Measurements from ENCODE around the gene PHACTR1. TPM values are rescaled to one million over a fixed set of nuclear protein-coding genes. Genes with fewer than 3 reads are reported as not detected.

Gene PHACTR1
- total and polyA plus RNA-seq, 4 donors: 0.31 to 1.5 (median 0.79) TPM

GRCh38 chr6:13116155-13116554 lies 399.6 kb downstream of the PHACTR1 start:
- WGBS: 58% methylated on average over 1 of the region's 1 CpG
- Histone ChIP-seq H3K9ac (ENCODE audit: low read depth in 1 of 2, low read length in 2 of 2) (no peak overlapping the region), H3K4me3 (ENCODE audit: low read depth in 1 of 3, low read length in 3 of 3) (no peak overlapping the region), H3K36me3 (ENCODE audit: control insufficient read depth in 4 of 4, insufficient read depth in 3 of 4, low read depth in 1 of 4, low read length in 3 of 4) (no peaks in the 10 kb centered on the region), H3K27me3 (ENCODE audit: control insufficient read depth in 4 of 4, insufficient read depth in 4 of 4, low read length in 3 of 4) (peaks cover 0 to 8% (median 0%) of the 10 kb centered on the region in 4 donors), H3K27ac (ENCODE audit: low read depth in 1 of 2, low read length in 2 of 2) (no peak overlapping the region), H3K4me1 (ENCODE audit: control insufficient read depth in 4 of 4, insufficient read depth in 4 of 4, low read length in 3 of 4) (no peaks in the 10 kb centered on the region), H3K9me3 (ENCODE audit: control insufficient read depth in 4 of 4, low read length in 3 of 4) (peaks cover 0 to 3% (median 0%) of the 10 kb centered on the region in 4 donors)
- TF ChIP-seq, protein P1, sequence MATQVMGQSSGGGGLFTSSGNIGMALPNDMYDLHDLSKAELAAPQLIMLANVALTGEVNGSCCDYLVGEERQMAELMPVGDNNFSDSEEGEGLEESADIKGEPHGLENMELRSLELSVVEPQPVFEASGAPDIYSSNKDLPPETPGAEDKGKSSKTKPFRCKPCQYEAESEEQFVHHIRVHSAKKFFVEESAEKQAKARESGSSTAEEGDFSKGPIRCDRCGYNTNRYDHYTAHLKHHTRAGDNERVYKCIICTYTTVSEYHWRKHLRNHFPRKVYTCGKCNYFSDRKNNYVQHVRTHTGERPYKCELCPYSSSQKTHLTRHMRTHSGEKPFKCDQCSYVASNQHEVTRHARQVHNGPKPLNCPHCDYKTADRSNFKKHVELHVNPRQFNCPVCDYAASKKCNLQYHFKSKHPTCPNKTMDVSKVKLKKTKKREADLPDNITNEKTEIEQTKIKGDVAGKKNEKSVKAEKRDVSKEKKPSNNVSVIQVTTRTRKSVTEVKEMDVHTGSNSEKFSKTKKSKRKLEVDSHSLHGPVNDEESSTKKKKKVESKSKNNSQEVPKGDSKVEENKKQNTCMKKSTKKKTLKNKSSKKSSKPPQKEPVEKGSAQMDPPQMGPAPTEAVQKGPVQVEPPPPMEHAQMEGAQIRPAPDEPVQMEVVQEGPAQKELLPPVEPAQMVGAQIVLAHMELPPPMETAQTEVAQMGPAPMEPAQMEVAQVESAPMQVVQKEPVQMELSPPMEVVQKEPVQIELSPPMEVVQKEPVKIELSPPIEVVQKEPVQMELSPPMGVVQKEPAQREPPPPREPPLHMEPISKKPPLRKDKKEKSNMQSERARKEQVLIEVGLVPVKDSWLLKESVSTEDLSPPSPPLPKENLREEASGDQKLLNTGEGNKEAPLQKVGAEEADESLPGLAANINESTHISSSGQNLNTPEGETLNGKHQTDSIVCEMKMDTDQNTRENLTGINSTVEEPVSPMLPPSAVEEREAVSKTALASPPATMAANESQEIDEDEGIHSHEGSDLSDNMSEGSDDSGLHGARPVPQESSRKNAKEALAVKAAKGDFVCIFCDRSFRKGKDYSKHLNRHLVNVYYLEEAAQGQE (IDR thresholded peaks at IDR 0.05): no peak
- TF ChIP-seq ATF3 (IDR thresholded peaks at IDR 0.05) (no peak), RAD21 (IDR thresholded peaks at IDR 0.05) (no peak), TAF1 (conservative IDR thresholded peaks at IDR 0.05) (no peak), RXRA (IDR thresholded peaks at IDR 0.05) (no peak), JUND (IDR thresholded peaks at IDR 0.05) (no peak)
- no peak for DNase-seq (ENCODE audit: low spot score)

DNA sequence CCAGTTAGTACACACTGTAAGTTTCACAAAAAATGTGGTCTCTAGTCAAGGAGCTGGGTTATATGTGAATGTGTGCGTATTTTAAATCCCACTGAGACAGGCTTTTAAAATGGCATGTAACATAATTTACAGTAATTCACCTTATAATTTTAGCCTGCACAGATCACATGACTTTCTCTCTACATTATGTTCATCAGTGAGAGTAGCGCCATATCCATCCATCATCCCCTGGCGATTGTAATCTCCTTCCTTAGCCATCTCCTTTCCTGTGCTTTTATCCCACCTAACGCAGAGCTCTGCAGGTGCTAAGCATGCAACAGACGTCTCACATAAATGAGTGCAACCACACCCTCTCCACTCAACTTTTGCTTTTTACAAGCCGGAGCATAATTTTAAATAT lies 401.0 kb downstream of the PHACTR1 start:
- no peaks in the 10 kb centered on the region for H3K36me3 ChIP-seq (ENCODE audit: control insufficient read depth in 4 of 4, insufficient read depth in 3 of 4, low read depth in 1 of 4, low read length in 3 of 4)
- H3K9ac ChIP-seq (ENCODE audit: low read depth in 1 of 2, low read length in 2 of 2): no peak overlapping the region
- no peak for DNase-seq (ENCODE audit: low spot score)
- peaks cover 0 to 8% (median 0%) of the 10 kb centered on the region in 4 donors for H3K27me3 ChIP-seq (ENCODE audit: control insufficient read depth in 4 of 4, insufficient read depth in 4 of 4, low read length in 3 of 4)
- H3K27ac ChIP-seq (ENCODE audit: low read depth in 1 of 2, low read length in 2 of 2): no peak overlapping the region
- 65% methylated on average over 6 of the region's 6 CpGs for WGBS
- no peaks in the 10 kb centered on the region for H3K9me3 ChIP-seq (ENCODE audit: control insufficient read depth in 4 of 4, low read length in 3 of 4)
- TF ChIP-seq FOXA1 (IDR thresholded peaks at IDR 0.05) (no peak), HNF4A (conservative IDR thresholded peaks at IDR 0.05) (no peak), YY1 (IDR thresholded peaks at IDR 0.05) (no peak), TAF1 (conservative IDR thresholded peaks at IDR 0.05) (no peak), ATF3 (IDR thresholded peaks at IDR 0.05) (no peak), GABPA (IDR thresholded peaks at IDR 0.05 in 1 of 2, conservative IDR thresholded peaks at IDR 0.05 in 1 of 2) (no peak)
- no peak overlapping the region for H3K4me3 ChIP-seq (ENCODE audit: low read depth in 1 of 3, low read length in 3 of 3)
- H3K4me1 ChIP-seq (ENCODE audit: control insufficient read depth in 4 of 4, insufficient read depth in 4 of 4, low read length in 3 of 4): no peaks in the 10 kb centered on the region

DNA sequence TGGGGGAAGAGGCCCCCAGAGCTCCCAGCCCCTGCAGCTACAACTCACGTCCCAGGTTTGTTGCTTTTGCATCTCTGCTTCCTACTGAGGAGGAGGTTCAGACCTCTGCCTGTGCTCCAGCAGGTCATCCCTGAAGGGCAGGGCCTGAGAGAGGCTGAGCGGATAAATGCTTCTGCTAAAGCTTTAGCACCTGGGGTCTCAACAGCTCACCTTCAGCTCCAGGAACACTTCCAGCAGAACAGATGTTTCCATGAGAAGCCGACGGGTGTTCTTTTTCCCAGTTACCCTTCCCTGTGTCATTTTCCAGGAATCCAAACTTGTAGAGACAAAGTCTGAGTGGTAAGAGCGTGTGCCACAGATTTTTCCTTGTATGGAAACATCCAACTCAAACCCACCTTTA lies 403.0 kb downstream of the PHACTR1 start:
- no peak overlapping the region for H3K4me3 ChIP-seq (ENCODE audit: low read depth in 1 of 3, low read length in 3 of 3)
- DNase-seq (ENCODE audit: low spot score): no peak
- H3K9me3 ChIP-seq (ENCODE audit: control insufficient read depth in 4 of 4, low read length in 3 of 4): no peaks in the 10 kb centered on the region
- 84% methylated on average over 5 of the region's 5 CpGs for WGBS
- peaks cover 0 to 8% (median 0%) of the 10 kb centered on the region in 4 donors for H3K27me3 ChIP-seq (ENCODE audit: control insufficient read depth in 4 of 4, insufficient read depth in 4 of 4, low read length in 3 of 4)
- no peaks in the 10 kb centered on the region for H3K36me3 ChIP-seq (ENCODE audit: control insufficient read depth in 4 of 4, insufficient read depth in 3 of 4, low read depth in 1 of 4, low read length in 3 of 4)
- H3K4me1 ChIP-seq (ENCODE audit: control insufficient read depth in 4 of 4, insufficient read depth in 4 of 4, low read length in 3 of 4): no peaks in the 10 kb centered on the region
- no peak overlapping the region for H3K27ac ChIP-seq (ENCODE audit: low read depth in 1 of 2, low read length in 2 of 2)
- no peak overlapping the region for H3K9ac ChIP-seq (ENCODE audit: low read depth in 1 of 2, low read length in 2 of 2)
- TF ChIP-seq NR2F2 (IDR thresholded peaks at IDR 0.05) (no peak), EGR1 (IDR thresholded peaks at IDR 0.05; ENCODE audit: low read depth in 2 of 2) (no peak), GABPA (IDR thresholded peaks at IDR 0.05 in 1 of 2, conservative IDR thresholded peaks at IDR 0.05 in 1 of 2) (no peak), CTCF (IDR thresholded peaks at IDR 0.05; ENCODE audit: low read depth, low read length, missing input control) (no peak), JUND (IDR thresholded peaks at IDR 0.05) (no peak), YY1 (IDR thresholded peaks at IDR 0.05) (no peak), SP1 (IDR thresholded peaks at IDR 0.05) (no peak), TAF1 (conservative IDR thresholded peaks at IDR 0.05) (no peak), FOXA1 (IDR thresholded peaks at IDR 0.05) (no peak), RXRA (IDR thresholded peaks at IDR 0.05) (no peak), ZBTB33 (IDR thresholded peaks at IDR 0.05) (no peak), HNF4A (conservative IDR thresholded peaks at IDR 0.05) (no peak), FOXA2 (IDR thresholded peaks at IDR 0.05) (no peak), ATF3 (IDR thresholded peaks at IDR 0.05) (no peak), MAX (IDR thresholded peaks at IDR 0.05) (no peak)

All from liver (tissue), 9 donors.